Body of pancreas (tissue), 4 donors: Measurements from ENCODE around the gene TRIM40.

ENCODE experiments used
- CTCF ChIP-seq, 7 experiments: fragments of 450-650 bp in 4 of 7; fragments of 200-600 bp in 3 of 7; sonication (generic) in 3 of 7; IDR thresholded peaks; one replicate each; pipeline ENCODE4 v1.5.1; 2016 to 2019; ENCODE audit warnings: antibody characterized with exemption in 7 of 7
- POLR2A ChIP-seq, 3 donors: fragments of 450-650 bp; IDR thresholded peaks; one replicate each; pipeline ENCODE4 v1.6.1; 2016; ENCODE audit warnings: antibody characterized with exemption in 3 of 3, mild to moderate bottlenecking in 2 of 3

- no peak for TF ChIP-seq CTCF (IDR thresholded peaks at IDR 0.05)
- no peak for TF ChIP-seq POLR2A (IDR thresholded peaks at IDR 0.05)
These were observed 35.9 kb downstream of the TRIM40 start for GRCh38 chr6:30171677-30172471.
